Body of pancreas (tissue), 4 donors: ENCODE results near the gene FANCD2.

Source experiments
- CTCF ChIP-seq, 7 experiments: fragments of 450-650 bp in 4 of 7; fragments of 200-600 bp in 3 of 7; sonication (generic) in 3 of 7; IDR thresholded peaks; one replicate each; pipeline ENCODE4 v1.5.1; 2016 to 2019; ENCODE audit warnings: antibody characterized with exemption in 7 of 7
- POLR2A ChIP-seq, 3 donors: fragments of 450-650 bp; IDR thresholded peaks; one replicate each; pipeline ENCODE4 v1.6.1; 2016; ENCODE audit warnings: antibody characterized with exemption in 3 of 3, mild to moderate bottlenecking in 2 of 3

GRCh38 chr3:10015461-10015904, 10.8 kb upstream of the FANCD2 start:
- TF ChIP-seq CTCF (IDR thresholded peaks at IDR 0.05): no peak
- no peak for TF ChIP-seq POLR2A (IDR thresholded peaks at IDR 0.05)
